SJCRH30 (cell line): ENCODE data around the gene TSHZ3. TPM values are rescaled to one million over a fixed set of nuclear protein-coding genes. Genes with fewer than 3 reads are reported as not detected.

Experiments
- DNase-seq, 2 experiments: peaks; one replicate each; pipeline ENCODE4 v3.0.0-alpha.2; 2015 to 2020
- H3K27ac ChIP-seq: fragments of 250-450 bp; sonication (Bioruptor Pico); 2 replicates; pipeline ENCODE4 v1.5.1; 2020; ENCODE audit warnings: mild to moderate bottlenecking, moderate library complexity
- H3K27me3 ChIP-seq: fragments of 250-450 bp; sonication (Bioruptor Pico); 2 replicates; pipeline ENCODE4 v1.5.1; 2020; ENCODE audit warnings: mild to moderate bottlenecking, moderate library complexity
- H3K36me3 ChIP-seq: fragments of 250-450 bp; sonication (Bioruptor Pico); 2 replicates; pipeline ENCODE4 v1.5.1; 2020; ENCODE audit warnings: mild to moderate bottlenecking, moderate library complexity
- H3K4me1 ChIP-seq: fragments of 250-450 bp; sonication (Bioruptor Pico); 2 replicates; pipeline ENCODE4 v1.5.1; 2020; ENCODE audit warnings: mild to moderate bottlenecking, moderate library complexity
- H3K4me3 ChIP-seq: fragments of 250-450 bp; sonication (Bioruptor Pico); 2 replicates; pipeline ENCODE4 v1.5.1; 2020; ENCODE audit warnings: mild to moderate bottlenecking, moderate library complexity
- H3K9me3 ChIP-seq: fragments of 250-450 bp; sonication (Bioruptor Pico); replicated peaks from 2 replicates; pipeline ENCODE4 v1.5.1; 2020; ENCODE audit warnings: mild to moderate bottlenecking, moderate library complexity
- total RNA-seq: library from RNA; depleted of rRNA; stranded (reverse); fragments of >200 nt; shearing (Covaris generic); gene quantifications from 2 replicates; pipeline ENCODE4 v1.2.3, GENCODE V29; 2014

The TSHZ3 gene
- total RNA-seq, 1 experiment from 2014 or later: 55.3 TPM

GRCh38 chr19:31317570-31317969, 31.7 kb downstream of the TSHZ3 start:
- H3K36me3 ChIP-seq: peaks cover 65% of the 10 kb centered on the region
- no peaks in the 10 kb centered on the region for H3K27me3 ChIP-seq
- H3K4me3 ChIP-seq: 0 out of 2 replicates have a peak overlapping the region, but pooled peaks have one; percentile 0
- peak overlapping the region; percentile 52 for H3K27ac ChIP-seq
- peaks cover 37% of the 10 kb centered on the region for H3K4me1 ChIP-seq
- H3K9me3 ChIP-seq: no peaks in the 10 kb centered on the region
- peak; percentile 71 to 88 for DNase-seq

- peak in 1 of 2 experiments; percentile 22 for DNase-seq
- Histone ChIP-seq H3K4me3 (no peak overlapping the region), H3K4me1 (peaks cover 37% of the 10 kb centered on the region), H3K27ac (peak overlapping the region; percentile 52), H3K9me3 (no peaks in the 10 kb centered on the region), H3K36me3 (peaks cover 65% of the 10 kb centered on the region), H3K27me3 (no peaks in the 10 kb centered on the region)
Observed at GRCh38 chr19:31317093-31317492, 32.1 kb downstream of the TSHZ3 start.

- Histone ChIP-seq H3K27me3 (no peaks in the 10 kb centered on the region), H3K27ac (peak overlapping the region; percentile 52; the same call in 1 of the 2 replicates), H3K4me3 (no peak overlapping the region), H3K36me3 (peaks cover 66% of the 10 kb centered on the region), H3K4me1 (peaks cover 37% of the 10 kb centered on the region), H3K9me3 (no peaks in the 10 kb centered on the region)
- DNase-seq: peak in 1 of 2 experiments; percentile 36
Observed at GRCh38 chr19:31316201-31316951, 32.9 kb downstream of the TSHZ3 start.

- Histone ChIP-seq H3K4me3 (no peak overlapping the region), H3K27me3 (no peaks in the 10 kb centered on the region), H3K36me3 (peaks cover 65% of the 10 kb centered on the region), H3K9me3 (no peaks in the 10 kb centered on the region), H3K4me1 (peaks cover 37% of the 10 kb centered on the region), H3K27ac (no peak overlapping the region)
- no peak for DNase-seq
Observed at GRCh38 chr19:31315652-31316051, 33.6 kb downstream of the TSHZ3 start.

- no peaks in the 10 kb centered on the region for H3K27me3 ChIP-seq
- H3K4me1 ChIP-seq: peaks cover 34% of the 10 kb centered on the region
- H3K36me3 ChIP-seq: peaks cover 68% of the 10 kb centered on the region
- H3K27ac ChIP-seq: no peak overlapping the region
- no peak for DNase-seq
- H3K9me3 ChIP-seq: no peaks in the 10 kb centered on the region
- H3K4me3 ChIP-seq: no peak overlapping the region
Observed at GRCh38 chr19:31314849-31315629, 34.2 kb downstream of the TSHZ3 start.

- Histone ChIP-seq H3K27me3 (no peaks in the 10 kb centered on the region), H3K4me3 (no peak overlapping the region), H3K36me3 (peaks cover 71% of the 10 kb centered on the region), H3K4me1 (peaks cover 29% of the 10 kb centered on the region), H3K9me3 (no peaks in the 10 kb centered on the region), H3K27ac (no peak overlapping the region)
- DNase-seq: no peak
Observed at GRCh38 chr19:31314156-31314555, 35.1 kb downstream of the TSHZ3 start.

GRCh38 chr19:31313291-31314030, 35.8 kb downstream of the TSHZ3 start:
- H3K4me3 ChIP-seq: no peak overlapping the region
- no peak for DNase-seq

GRCh38 chr19:31312677-31313244, 36.5 kb downstream of the TSHZ3 start:
- peaks cover 80% of the 10 kb centered on the region for H3K36me3 ChIP-seq
- no peaks in the 10 kb centered on the region for H3K9me3 ChIP-seq
- peaks cover 19% of the 10 kb centered on the region for H3K4me1 ChIP-seq
- no peak overlapping the region for H3K27ac ChIP-seq
- no peak for DNase-seq
- H3K27me3 ChIP-seq: no peaks in the 10 kb centered on the region
- H3K4me3 ChIP-seq: no peak overlapping the region

More at GRCh38 chr19:31313291-31314030, 35.8 kb downstream of the TSHZ3 start:
- H3K27me3 ChIP-seq: no peaks in the 10 kb centered on the region
- H3K9me3 ChIP-seq: no peaks in the 10 kb centered on the region
- H3K27ac ChIP-seq: no peak overlapping the region
- peaks cover 23% of the 10 kb centered on the region for H3K4me1 ChIP-seq
- peaks cover 77% of the 10 kb centered on the region for H3K36me3 ChIP-seq

GRCh38 chr19:31312009-31312676, 37.1 kb downstream of the TSHZ3 start:
- Histone ChIP-seq H3K4me1 (peaks cover 14% of the 10 kb centered on the region), H3K27me3 (no peaks in the 10 kb centered on the region), H3K27ac (no peak overlapping the region), H3K36me3 (peaks cover 86% of the 10 kb centered on the region), H3K9me3 (no peaks in the 10 kb centered on the region), H3K4me3 (no peak overlapping the region)
- no peak for DNase-seq

- Histone ChIP-seq H3K4me1 (peaks cover 3% of the 10 kb centered on the region; the same call in 1 of the 2 replicates), H3K36me3 (peaks cover 90% of the 10 kb centered on the region), H3K27me3 (no peaks in the 10 kb centered on the region), H3K4me3 (no peak overlapping the region), H3K9me3 (no peaks in the 10 kb centered on the region), H3K27ac (no peak overlapping the region)
- no peak for DNase-seq
Observed at GRCh38 chr19:31310432-31311133, 38.7 kb downstream of the TSHZ3 start.

- Histone ChIP-seq H3K4me3 (no peak overlapping the region), H3K36me3 (peaks cover 87% of the 10 kb centered on the region), H3K9me3 (no peaks in the 10 kb centered on the region), H3K27ac (no peak overlapping the region), H3K27me3 (no peaks in the 10 kb centered on the region), H3K4me1 (peaks cover 8% of the 10 kb centered on the region; the same call in 1 of the 2 replicates)
- DNase-seq: no peak
Observed at GRCh38 chr19:31308781-31309180, 40.5 kb downstream of the TSHZ3 start.

GRCh38 chr19:31307071-31307669, 42.1 kb downstream of the TSHZ3 start:
- DNase-seq: no peak
- H3K4me1 ChIP-seq: peaks cover 17% of the 10 kb centered on the region
- no peaks in the 10 kb centered on the region for H3K27me3 ChIP-seq
- no peaks in the 10 kb centered on the region for H3K9me3 ChIP-seq
- H3K27ac ChIP-seq: no peak overlapping the region
- H3K36me3 ChIP-seq: peaks cover 81% of the 10 kb centered on the region
- H3K4me3 ChIP-seq: no peak overlapping the region

GRCh38 chr19:31306006-31306753, 43.1 kb downstream of the TSHZ3 start:
- Histone ChIP-seq H3K9me3 (no peaks in the 10 kb centered on the region), H3K4me1 (peaks cover 27% of the 10 kb centered on the region), H3K36me3 (peaks cover 73% of the 10 kb centered on the region), H3K27ac (no peak overlapping the region), H3K27me3 (no peaks in the 10 kb centered on the region), H3K4me3 (no peak overlapping the region)
- DNase-seq: no peak
